SKM-1 (cell line): ENCODE data around the gene SCAF8.
"Not testable (repeated sequence)": the region's sequence is repeated elsewhere in the genome, so short reads cannot be mapped to it uniquely, and the experiment has no call there.

ENCODE experiments used
- DNase-seq: peaks from one replicate; lab custom pipeline; 2025; ENCODE audit not compliant: unreplicated experiment; lab: John Stamatoyannopoulos, UW

Gene SCAF8, protein sequence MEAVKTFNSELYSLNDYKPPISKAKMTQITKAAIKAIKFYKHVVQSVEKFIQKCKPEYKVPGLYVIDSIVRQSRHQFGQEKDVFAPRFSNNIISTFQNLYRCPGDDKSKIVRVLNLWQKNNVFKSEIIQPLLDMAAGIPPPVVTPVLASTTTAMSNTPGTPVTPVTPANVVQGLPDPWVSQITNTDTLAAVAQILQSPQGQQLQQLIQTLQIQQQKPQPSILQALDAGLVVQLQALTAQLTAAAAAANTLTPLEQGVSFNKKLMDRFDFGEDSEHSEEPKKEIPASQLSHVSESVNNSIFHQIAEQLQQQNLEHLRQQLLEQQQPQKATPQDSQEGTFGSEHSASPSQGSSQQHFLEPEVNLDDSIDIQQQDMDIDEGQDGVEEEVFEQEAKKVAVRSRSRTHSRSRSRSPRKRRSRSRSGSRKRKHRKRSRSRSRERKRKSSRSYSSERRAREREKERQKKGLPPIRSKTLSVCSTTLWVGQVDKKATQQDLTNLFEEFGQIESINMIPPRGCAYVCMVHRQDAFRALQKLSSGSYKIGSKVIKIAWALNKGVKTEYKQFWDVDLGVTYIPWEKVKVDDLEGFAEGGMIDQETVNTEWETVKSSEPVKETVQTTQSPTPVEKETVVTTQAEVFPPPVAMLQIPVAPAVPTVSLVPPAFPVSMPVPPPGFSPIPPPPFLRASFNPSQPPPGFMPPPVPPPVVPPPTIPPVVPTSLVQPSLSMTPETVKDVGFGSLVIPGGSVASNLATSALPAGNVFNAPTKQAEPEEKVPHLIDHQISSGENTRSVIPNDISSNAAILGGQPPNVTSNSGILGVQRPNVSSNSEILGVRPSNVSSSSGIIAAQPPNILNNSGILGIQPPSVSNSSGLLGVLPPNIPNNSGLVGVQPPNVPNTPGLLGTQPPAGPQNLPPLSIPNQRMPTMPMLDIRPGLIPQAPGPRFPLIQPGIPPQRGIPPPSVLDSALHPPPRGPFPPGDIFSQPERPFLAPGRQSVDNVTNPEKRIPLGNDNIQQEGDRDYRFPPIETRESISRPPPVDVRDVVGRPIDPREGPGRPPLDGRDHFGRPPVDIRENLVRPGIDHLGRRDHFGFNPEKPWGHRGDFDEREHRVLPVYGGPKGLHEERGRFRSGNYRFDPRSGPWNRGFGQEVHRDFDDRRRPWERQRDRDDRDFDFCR (N-terminal part only)

DNA sequence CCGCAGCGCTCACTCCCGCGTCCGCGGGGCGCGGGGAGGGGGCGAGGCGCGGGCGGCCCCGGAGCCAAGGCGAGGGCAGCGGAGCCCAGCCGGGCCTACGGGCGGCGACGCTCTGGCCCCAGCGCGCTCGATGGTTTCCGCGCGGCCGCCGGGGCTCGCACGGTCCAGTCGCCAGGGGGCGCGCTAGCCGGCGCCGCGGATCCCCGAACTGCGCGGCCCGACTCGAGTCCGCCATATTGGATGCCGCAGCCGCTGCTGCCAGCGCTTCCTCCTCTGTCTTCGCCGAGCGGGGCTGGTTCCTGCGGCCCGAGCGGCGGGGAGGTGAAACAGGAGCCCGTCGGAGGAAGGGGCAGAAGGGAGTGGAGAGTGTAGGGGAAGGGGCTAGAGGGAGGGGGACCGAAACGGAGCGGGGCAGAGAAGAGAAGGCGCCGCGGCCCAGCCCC lies at the start of gene SCAF8:
Gene SCAF8 (plus strand): TSS at position 234 of the 443 bp plus-strand sequence. CDS start 485 bp downstream, outside the sequence.
- peak; percentile 76 for DNase-seq

DNA sequence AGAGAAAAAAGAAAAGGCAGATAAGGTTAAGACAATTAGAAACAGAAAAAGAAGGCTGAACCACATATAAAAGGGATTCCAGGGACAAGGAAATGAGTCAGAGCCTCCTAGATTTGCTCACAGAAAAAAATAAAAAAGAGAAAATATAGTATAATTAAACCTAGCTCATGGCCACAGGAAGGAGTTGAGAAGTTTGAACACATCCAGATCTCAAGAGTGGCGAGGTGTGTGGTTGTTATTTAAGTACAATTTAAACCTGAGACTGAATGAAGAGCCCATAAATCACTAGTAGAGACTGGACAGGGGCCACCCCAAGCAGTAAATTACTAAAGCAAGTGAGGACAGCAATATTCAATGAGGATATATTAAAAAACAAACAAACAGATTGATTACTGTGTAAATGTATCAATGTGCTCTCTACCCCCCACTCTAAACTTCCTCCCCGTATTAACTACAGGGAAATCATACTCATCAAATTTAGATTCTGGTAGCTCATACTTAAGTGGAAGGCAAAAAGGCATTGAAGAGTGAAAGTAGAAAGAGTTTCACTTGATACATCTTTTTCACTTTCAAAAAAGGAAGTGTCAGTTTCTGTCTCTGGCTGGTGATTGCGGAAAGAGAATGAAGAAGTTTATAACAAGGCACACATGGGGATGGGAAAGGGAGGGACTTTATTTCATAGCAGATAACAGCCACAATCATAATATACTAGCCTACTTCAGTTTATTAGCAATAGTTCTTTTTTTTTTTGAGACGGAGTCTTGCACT lies 49.3 kb upstream of the SCAF8 start:
- DNase-seq: peak; percentile 35

DNA sequence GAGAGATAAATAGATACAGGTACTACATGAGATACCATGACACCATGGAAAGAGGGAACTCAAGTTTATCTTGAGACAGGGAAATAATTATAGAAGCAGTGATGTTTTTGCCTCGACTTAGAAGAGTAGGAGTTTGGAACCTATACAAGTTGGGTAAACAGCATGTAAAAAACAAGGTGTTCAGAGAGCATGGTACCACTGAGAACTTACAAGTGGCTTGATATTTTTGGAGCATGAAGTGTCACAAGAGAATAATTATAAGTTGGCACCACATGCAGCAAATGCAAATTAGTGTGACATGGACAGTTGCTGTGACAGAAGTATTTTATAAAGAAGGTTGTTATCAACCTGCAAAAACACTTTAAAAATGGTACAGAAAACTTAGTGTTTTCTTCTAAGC lies 47.1 kb upstream of the SCAF8 start:
- DNase-seq: no peak

DNA sequence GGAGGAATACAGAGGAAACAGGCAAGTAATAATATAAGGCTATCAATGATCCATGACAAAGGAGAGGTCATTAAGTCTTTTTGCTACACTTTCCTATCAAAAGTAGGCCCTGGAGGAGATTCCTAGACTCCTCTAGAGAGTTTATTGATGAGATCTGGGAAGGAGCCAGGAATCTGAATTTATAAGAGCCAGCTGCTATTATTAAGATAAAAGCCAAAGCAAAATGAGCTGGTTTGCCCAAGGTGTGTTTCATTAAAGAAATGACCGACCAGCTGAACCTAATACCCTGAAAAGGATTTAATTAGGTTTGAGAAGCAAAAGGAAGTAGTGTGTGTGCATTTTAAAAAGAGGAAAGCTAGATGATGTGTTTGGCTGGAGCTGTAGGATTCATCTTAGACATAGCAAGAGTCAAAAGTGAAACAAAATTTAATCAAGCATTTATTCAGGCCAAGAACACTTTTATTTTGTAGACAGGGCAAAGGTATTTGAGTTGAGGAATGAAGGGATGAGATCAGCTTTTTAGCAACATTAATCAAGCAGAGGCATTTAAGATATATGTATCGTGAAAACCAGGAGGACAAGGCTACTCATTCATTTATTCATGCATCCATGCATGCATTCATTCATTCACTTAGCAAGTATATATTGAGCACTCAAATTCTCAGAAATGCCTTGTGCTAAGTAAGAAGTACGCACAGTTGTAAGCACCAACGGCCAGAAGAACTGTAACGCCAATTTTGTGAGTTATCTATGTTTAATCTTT lies 43.5 kb upstream of the SCAF8 start:
- no peak for DNase-seq

DNA sequence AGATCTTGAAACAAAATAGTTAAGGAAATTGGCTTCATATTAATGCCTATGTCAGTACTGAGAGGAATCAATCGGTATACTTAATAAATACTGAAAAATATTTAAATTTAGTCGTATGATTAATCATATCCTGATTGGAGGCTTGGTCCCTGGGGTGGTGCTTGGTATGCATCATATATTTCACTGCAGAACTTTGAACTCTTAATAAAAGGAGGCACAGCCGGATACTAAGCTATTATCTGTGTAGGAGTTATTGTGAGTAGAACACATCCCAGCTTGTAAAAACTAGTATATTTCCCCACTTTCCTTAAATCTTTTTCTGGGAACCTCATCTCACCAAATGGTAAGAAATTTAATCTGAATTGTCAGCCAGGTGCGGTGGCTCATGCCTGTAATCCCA lies 42.4 kb upstream of the SCAF8 start:
- no peak for DNase-seq

DNA sequence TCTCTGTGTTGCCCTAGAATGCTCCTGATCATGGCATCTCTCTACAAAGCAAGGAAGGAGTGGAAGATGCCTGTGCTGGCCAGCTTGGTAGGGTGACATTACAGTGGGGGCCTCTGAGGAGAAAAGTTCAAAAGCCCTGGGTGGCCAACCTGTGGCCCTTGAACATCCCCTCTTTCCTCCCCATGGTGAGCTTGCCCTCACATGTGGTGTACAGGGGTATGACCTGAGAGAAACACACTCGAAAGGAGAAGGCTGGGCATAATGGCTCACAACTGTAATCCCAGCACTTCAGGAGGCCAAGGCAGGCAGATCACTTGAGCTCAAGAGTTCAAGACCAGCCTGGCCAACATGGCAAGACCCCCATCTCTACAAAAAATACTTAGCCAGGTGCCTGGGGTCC lies 36.6 kb upstream of the SCAF8 start:
- no peak for DNase-seq

DNA sequence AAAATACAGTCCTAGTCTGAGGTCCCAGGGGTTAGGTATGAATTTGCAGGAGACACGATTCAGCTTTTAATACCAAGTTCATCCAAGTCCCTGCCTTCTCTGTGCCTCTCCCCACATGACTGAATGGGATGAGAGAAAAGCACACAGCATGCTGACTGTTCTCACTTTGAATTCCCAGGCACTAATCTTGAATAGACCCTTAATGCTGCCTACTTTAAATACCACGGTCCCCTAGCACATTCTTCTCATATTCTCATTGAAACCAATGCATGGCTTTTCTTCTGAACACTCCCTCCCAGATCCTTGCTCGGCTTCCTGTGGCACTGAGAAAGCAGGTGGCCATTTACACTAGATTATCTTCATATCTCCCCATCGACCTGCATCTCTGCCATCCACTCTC lies 30.1 kb upstream of the SCAF8 start:
- no peak for DNase-seq

DNA sequence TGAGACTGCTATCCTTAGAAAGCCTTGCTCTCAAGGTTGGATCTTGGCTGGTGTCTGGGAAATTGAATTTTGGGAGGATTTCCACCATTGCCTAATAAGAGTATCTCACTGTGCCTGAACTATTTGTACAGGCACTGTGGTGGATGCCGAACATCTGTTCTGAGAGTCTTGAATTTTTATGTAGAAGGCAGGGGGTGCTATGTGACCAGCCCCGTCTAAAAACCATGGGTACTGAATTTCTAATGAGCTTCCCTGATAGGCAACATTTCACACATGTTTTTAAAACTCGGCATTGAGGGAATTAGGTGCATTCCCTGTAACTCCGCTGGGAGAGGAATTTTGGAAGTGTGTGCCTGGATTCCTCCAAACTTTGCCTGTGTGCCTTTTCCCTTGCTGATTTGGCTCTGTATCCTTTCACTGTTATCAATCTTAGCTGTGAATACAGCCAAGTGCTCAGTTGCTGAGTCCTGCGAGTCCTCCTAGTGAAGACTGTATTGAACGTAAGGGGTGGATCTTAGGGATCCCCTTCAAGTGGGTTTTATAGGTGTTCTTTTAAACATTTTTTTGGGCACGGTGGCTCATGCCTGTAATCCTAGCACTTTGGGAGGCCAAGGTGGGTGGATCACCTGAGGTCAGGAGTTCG lies 27.6 kb upstream of the SCAF8 start:
- DNase-seq: no peak

DNA sequence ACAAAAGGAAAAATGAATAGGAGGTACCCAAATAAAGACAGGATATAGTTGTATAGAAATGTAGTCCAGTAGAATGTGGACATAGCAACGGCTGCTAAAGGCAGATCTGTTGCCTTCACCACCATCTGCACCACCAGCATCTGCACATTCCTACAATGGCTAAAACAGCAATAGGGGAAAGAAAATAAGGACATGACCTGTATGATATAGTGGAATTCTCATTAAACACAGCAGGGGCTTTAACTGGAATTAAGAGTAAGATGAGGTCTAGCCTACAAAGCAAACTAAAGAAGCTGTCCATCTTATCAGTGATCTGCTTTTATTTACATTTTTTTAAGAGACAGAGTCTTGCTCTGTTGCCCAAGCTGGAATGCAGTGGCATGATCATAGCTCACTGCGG lies 26.8 kb upstream of the SCAF8 start:
- no peak for DNase-seq

DNA sequence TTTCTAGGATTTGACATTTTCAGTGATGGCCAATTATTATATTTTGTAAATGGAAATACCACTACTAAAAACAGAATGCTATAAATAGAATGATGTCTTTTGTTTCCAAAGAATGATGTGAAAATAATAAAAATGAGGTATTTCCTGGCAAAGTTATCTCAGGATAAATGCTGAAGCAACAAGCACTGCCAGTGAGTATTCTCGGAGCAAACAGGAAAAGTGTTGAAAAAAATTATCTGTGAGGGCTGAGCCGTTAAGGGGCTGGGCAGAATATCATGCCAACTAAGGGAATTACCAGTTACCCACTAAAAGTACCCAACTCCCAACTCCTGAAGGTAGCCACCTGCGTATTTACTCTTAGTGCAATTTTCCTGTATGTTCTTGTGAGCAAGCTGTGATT lies 23.6 kb upstream of the SCAF8 start:
- no peak for DNase-seq

DNA sequence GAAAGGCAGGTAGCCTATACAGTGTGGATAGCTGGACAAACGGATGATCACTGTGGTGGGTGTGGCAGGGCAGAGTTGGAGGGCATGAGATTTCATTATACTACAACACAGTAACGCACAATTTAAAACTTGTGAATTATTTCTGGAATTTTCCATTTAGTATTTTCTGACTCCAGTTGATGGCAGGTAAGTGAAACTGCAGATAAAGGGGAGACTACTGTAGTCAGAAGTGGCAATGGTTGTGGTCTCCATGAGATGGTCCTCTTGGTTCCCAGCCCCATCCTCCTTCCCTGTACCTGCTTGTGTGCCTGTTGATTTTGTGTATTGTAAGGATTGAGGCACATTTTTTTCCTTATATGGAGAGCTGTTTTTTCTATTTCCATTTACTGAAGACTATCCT lies 22.5 kb upstream of the SCAF8 start:
- DNase-seq: no peak

DNA sequence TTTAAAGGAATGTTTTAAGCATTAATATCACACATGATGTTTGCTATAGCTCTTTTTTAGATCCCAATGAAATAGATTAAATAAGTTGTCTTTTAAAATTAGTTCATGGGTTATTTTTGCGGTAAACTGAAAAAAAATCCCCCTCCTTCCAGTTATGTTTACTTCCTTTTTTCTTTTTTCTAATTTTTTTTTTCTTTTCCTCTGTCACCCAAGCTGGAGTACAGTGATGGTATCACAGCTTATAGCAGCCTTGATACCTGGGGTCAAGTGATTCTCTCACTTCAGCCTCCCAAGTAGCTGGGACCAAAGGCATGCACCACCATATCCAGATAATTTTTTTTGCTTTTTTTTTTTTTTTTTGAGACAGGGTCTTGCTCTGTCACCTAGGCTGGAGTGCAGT lies 17.8 kb upstream of the SCAF8 start:
- no peak for DNase-seq

DNA sequence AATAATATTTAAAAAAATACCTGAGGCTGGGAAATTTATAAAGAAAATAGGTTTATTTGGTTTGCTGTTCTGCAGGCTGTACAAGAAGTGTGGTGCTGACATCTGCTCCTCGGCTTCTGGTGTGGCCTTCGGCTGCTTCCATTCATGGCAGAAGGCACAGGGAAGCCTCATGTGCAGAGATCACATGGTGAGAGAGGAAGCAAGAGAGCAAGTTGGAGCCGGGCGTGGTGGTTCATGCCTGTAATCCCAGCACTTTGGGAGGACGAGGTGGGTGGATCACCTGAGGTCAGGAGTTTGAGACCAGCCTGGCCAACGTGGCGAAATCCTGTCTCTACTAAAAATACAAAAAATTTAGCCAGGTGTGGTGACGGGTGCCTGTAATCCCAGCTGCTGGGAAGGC lies 16.9 kb upstream of the SCAF8 start:
- not testable (repeated sequence) for DNase-seq

DNA sequence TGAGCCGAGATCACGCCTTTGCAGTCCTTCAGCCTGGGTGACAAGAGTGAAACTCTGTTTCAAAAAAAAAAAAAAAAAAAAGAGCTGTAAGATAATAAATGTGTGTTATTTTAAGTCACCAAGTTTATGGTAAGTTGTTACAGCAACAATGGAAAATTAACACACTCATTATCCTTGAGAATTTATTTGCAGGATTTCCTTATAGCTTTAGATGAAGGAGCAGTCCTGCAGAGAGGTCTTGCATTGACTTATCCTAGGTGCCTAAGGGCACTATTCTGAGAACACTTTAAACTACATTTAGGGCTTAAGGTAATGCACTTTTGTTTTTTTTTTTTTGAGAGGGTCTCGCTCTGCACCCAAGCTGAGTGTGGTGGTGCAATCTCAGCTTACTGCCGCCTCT lies 13.8 kb upstream of the SCAF8 start:
- DNase-seq: no peak

DNA sequence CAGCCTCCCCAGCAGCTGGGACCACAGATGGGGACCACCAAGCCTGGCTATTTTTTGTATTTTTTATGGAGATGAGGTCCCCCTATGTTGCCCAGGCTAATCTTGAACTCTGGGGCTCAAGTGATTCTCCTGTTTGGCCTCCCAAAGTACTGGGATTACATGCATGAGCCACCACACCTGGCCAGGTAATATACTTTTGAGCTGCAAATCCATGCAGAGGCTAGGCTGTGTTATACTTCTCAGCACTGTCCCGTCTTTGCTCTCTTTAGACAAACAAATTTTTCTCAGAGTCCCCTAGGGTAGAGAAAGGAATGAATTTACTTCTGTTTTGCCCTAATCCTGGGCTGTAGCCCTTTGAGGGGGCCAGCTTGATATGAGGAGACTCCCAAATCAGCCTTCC lies 13.4 kb upstream of the SCAF8 start:
- no peak for DNase-seq

DNA sequence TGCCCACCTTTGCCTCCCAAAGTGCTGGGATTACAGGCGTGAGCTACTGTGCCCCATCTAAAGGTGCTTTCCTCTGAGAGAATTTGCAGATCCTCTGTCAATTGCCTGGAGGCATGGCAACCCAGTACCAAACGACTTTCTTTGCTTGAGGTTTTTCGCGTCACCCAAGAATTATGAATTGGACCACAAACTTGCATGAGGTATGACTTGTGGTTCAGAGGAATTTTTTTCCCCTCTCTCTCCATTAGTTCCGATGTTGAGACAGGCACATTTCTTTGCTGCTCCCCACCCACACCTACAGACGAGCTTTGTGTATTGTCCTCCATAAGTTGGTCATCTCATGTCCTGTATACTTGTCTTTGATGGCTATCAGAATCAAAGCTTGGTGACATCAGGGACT lies 11.8 kb upstream of the SCAF8 start:
- no peak for DNase-seq

DNA sequence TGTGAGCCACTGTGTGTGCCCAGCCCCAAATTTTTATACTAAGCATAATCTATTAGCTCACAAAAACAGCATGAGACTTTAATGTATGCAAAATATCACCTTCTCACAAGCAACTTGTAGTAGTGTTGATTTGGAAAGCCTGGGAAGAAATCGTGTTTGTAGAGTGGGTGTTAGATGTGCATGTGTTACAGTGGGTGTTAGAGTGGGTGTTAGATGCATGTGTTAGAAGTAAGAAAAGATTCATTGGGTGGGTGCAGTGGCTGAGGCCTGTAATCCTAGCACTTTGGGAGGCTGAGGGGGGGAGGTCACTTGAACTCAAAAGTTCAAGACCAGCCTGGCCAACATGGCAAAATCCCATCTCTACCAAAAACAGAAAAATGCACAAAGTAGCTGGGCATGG lies 6.3 kb upstream of the SCAF8 start:
- no peak for DNase-seq

DNA sequence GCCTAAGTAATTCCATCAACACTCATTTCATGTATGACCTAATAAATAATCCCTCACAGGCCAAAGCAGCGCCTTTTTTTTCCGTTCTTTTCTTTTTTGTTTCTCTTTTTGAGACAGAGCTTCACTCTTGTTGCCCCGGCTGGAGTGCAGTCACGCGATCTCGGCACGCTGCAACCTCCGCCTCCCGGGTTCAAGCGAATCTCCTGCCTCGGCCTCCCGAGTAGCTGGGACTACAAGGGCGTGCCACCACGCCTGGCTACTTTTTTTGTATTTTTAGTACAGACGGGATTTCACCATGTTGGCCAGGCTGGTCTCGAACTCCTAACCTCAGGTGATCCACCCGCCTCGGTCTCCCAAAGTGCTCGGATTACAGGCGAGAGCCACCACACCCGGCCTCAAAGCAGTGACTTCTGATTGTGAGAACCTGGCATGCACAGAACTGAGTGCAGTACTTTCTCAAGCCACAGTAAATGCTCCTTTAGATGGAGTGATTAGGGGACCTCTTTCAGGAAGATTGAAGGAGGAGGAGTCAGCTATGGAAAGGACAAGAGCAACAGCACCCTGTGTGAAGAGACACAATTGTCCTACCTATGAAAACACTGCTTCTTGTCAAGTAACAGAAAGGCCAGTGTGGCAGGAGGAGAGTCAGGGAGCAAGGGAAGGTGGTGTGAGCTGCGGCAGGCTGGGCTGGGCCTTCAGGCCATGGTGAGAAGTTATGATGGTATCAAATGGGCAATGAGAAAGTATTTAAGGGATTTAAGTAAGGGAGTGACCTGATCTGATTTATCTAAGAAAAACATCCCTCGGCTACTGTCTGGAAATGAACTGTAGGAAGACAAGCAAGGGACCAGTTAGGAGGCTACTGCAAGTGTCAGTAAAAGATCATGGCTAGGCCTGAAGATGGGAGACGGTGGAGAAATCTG lies 1.7 kb upstream of the SCAF8 start:
- no peak for DNase-seq
